HG03460 (cell line): ENCODE results near the gene CCDC69.
A peak's percentile ranks its signal among the peaks of the same experiment; 100 is the strongest.
"Not testable (repeated sequence)": the region's sequence is repeated elsewhere in the genome, so short reads cannot be mapped to it uniquely, and the experiment has no call there.

Experiments used
- ATAC-seq: cut with Tn5 transposase; IDR thresholded peaks from one replicate; pipeline ENCODE4 v1.9.1; 2021; ENCODE audit not compliant: unreplicated experiment

Gene CCDC69

DNA sequence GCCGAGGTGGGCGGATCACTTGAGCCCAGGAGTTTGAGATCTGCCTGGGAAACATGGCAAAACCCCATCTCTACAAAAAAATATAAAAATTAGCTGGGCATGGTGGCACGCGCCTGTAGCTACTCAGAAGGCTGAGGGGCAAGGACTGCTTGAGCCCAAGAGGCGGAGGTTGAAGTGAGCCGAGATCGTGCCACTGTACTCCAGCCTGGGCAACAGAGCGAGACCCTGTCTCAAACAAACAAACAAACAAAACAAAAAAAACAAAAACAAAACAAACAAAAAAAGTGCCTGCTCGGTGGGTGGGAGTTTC, 26.6 kb downstream of the CCDC69 start:
- not testable (repeated sequence) for ATAC-seq

DNA sequence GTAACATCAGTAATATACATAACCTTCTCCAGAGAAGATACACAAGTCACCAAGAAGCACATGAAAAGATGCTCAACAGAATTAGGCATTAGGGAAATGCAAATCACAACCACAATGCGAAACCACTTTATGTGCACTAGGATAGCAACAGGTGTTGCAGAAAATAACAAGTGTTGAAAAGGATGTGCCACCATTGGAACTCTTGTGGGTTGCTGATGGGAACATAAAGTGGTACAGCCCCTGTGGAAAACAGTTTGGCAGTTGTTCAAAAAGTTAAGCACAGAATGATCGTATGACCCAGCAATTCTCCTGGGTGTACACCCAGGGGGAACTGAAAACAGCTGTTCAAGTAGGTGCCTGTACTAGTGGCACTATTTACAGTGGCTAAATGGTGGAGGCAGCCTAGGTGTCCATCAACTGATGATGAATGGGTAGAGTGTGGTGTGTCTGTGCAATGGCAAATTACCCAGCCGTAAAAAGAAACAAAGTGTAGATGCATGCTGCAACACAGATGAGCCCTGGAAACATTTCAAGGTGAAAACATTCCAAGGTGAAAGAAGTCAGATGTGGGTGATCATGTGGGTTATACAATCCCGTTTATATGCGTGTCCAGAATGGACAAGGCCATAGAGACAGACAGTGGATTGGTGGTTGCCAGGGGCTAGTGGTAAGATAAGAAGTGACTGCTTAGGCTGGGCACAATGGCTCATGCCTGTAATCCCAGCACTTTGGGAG, 27.2 kb downstream of the CCDC69 start:
- ATAC-seq: peak; percentile 96

DNA sequence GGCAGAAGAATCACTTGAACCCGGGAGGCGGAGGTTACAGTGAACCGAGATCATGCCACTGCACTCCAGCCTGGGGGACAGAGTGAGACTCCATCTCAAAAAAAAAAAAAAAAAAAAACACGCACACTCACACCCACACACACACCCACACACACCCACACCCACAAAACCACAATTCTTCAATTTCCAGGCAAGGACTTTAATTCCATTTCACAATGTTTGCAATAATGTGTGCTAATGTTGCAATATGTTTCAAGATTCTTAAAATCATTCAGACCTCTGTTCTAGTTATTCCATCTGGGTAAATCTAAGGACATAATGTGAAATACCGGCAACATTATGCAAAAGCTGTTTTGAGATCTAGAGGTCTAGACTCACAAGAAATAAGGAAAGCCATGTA, 28.3 kb downstream of the CCDC69 start:
- no peak for ATAC-seq

DNA sequence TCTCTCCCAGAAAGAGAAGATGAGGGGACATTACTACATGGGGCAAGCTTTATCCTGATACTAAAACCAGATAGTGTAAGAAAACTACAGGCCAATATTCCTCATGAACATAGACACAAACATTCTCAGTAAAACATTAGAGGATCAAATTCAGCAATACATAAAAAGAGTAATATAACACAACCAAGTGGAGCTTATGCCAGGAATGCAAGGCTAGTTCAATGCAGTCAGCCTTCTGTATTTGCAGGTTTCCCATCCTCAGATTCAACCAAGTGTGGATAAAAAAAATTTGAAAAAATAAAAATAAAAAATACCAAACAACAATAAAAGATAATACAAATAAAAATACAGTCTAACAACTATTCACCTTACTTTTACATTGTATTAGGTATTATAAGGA, 31.3 kb downstream of the CCDC69 start:
- no peak for ATAC-seq

DNA sequence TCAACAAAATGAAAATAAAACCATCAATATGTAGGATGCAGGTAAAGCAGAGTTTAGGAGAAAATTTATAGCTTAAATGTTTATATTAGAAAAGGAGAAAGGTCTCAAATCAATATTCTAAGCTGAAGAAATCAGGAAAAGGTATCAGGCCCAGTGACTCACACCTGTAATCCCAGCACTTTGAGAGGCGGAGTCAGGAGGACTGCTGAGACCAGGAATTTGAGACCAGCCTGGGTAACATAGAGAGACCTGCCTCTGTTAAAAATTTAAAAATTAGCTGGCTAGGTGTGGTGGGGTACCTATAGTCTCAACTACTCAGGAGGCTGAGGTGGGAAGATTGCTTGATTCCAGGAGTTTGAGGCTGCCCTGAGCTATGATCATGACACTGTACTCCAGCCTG, 32.2 kb downstream of the CCDC69 start:
- ATAC-seq: no peak

DNA sequence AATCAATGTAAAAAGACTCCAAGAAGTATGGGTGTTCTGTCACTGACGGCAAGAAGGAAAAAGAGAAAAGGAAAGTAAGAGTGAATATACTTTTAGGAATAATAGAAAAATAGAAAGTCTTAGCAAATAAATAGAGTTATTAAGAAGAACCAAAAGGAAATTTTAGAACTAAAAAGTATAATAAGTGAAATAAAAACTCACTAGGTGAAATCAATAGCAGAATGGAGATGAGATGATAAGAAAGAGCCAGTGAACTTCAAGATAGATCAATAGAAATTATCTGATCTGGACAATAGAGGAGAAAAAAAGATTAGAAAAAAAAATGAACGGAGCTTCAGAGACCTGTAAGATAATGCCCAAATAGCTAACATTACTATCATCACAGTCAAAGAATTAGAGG, 34.7 kb downstream of the CCDC69 start:
- no peak for ATAC-seq

DNA sequence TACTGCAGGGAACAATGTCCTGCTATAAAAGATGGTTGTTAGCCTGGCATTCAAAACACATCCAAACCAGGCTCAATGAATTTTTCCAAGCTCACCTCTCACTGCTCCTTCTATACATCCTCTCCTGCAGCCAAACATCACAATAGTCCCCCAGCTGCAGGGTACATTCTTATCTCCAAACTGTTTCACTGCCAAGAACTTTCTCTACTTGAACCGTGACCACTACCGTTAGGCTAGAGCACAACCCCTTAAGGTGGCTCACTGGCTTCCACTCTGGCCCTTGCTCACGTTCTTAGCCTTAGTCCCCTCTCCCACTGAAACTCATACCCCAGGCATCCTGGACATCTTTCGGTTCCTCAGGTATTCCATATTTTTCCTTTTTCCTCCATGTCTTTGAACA, 37.4 kb downstream of the CCDC69 start:
- ATAC-seq: no peak

DNA sequence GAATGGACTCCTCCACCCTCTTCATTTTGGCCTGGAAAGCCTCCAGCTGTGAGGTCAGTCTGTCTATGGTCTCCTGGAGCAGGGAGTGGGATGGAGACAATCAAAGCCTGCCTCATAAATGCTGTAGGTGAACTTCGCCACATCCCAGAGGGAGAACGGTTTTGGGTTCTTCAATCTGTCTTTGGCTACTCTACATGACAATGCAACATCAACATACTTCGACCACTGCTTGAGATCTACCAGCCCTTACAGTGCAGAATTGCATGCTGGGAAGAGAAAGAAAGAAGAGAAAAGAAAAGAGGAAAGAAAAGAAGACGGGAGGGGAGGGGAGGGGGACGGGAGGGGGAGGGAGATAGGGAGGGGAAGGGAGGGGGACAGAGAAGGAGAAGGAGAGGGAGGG, 37.8 kb downstream of the CCDC69 start:
- ATAC-seq: no peak

DNA sequence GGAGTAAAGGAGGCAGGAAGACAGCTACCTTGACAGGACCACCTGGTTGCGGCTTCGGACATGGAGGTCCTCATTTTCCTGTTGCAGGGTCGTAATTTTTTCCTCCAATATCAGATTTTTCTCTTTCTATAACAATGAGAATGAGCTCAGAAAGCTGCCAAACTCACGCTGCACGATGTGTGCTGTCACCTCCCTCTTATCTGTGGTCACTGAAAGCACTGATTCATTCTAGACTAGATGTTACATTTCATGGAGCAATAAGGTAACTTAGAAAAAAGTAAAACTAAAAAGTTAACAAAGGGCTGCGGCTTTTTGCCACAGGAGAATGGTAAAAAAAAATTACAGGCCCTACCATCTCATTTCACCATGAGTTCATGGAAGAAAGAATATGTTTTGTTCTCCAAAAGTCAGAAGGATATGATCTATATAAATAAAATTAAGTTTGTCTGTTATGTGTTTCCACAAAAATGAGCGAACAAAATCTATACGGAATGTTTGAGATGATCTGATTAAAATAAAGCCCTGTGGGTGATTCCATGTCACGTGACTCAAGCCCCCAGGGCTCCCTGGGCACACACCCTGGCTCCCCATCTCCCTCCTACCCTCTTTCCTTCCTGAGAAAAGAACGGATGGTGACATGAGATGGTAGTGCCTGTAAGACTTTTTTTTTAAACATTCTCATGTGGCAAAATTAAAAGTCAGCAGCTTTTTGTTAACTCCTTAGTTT, 39.4 kb downstream of the CCDC69 start:
- no peak for ATAC-seq

DNA sequence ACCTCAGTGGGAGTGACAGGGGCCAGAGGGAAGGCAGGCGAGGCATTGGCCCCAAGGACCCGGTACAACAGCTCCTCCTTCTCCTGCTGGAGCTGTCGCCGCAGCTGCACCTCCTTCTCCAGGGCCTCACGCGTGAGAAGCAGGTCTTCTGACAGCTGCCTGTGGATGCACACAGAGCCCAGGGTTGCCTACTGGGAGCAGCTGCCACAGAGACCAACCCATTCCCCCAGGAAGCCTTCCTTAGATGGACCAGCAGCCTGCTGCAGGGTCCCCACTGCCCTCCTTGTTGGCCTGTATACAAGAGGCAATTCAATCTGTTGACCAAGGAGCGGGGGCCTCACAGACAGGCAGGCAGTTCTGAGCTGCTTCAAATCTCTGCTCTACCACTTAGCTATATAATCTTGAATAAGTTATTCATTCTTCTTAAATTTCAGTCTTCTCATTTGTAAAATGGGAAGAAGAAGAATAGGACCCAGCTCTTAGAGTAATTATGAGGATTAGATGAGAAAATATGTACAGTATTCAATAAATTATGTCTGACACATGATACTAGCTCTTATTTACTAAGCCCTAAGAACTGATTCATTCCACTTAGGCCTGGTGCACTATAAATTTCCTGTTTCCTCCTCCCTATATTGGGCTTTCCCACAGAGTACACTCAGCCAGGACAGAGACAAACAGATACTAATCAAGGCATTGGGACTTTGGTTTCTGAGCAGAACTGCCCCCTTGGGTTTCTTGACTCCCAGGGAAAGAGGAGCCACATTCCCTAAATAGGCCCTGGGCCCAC, 40.2 kb downstream of the CCDC69 start:
- no peak for ATAC-seq

DNA sequence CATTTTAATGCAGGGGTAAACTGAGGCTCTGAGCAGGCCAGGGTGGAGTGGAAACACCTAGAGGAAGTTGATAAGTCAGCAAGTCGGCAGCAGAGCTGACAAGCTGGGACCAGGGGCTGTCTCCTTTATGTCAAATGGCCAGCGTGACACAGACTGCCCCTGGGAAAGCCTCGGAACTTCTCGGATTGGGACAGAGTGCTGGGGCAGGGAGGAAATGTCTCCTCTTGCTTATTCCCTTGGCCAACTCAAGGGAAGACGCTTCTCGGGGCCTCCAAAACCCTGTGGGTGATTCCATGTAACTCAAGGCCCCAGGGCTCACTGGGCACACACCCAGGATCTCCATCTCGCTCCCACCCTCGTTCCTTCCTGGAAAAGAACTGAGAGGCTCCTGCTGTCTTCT, 40.9 kb downstream of the CCDC69 start:
- ATAC-seq: no peak

DNA sequence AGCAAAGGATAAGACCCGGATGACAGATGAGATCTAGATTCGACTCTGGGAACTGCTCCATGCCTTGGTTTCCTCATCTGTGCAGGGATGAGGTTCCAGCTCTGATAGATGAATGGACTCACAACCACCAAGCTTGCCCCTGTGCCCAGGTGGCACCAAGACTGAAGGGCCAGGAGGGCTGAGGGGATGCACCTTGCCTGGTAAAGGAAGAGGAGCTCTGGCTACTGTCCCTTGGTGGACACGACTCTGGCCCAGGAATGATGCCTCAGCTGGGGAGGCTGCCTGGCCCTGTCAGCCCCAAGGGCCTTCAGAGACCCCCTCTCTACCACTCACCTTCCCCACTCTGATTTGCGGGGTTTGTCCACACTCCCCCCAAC, 41.4 kb downstream of the CCDC69 start:
- ATAC-seq: no peak

DNA sequence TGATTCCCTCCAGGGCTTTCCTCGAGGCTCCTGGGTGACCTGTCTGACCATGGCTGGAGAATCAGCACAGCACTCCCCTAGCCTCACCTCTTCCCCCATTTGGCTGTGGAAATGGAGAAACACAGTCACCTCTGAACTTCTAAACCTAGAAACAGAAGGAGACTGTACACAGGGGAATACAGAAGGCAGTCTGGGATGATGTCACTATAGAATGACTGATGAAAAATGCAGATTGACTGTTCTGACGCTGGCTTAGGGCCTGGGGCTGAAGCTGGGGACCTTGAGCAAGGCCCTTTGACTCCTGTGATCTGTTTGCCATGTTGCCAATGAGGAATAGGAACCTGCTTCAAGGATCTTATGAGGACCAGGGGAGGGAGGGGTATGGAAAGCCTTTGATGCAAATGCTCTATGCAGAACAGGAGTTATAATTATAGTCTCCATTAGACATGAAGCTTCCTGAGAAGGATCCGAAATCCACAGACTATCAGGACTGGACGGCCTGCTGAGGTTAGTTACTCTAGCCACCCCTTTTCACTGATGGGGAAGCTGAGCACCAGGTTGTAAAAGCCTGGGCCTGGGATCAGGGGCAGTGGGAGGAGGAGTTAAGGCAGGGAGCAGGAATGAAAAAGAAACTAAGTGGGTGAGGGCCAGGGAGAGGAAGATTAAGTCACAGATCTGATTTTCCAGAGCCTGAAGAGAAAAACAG, 41.9 kb downstream of the CCDC69 start:
- no peak for ATAC-seq

DNA sequence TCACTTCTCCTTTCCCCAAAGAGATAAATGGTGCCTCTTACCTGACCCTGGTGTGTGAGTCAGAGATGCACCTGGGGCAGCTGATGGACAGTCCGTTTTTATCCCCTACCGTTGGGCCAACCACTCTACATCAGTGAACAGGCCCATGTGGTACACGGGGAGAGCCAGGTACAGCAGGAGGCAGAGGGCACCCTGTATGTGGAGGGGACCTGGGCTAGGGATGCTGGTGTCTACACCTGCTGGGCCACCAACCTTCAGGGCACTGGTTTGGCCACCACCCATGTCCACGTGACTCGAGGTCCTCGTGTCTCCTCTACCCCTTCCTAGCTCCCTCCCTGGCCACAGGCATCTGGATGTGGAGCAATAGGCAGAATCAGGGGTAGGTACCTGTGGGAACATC, 43.6 kb downstream of the CCDC69 start:
- ATAC-seq: no peak

DNA sequence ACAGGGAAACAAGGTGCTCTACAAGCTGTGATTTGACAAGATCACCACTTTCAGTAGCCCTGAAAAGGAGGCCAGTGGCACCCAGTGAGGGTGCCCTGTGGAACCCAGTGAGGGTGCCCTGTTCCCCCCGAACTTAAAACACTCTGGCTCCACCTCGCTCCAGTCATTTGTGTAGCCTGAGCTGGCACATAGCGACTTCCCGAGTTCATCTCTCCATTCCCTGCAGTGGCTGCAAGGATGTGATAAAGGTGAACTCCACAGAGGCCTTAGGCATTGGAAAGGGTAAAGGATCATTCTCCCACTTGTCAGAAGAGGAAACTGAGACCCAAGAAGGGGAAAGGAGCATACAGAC, 44.4 kb downstream of the CCDC69 start:
- ATAC-seq: no peak

DNA sequence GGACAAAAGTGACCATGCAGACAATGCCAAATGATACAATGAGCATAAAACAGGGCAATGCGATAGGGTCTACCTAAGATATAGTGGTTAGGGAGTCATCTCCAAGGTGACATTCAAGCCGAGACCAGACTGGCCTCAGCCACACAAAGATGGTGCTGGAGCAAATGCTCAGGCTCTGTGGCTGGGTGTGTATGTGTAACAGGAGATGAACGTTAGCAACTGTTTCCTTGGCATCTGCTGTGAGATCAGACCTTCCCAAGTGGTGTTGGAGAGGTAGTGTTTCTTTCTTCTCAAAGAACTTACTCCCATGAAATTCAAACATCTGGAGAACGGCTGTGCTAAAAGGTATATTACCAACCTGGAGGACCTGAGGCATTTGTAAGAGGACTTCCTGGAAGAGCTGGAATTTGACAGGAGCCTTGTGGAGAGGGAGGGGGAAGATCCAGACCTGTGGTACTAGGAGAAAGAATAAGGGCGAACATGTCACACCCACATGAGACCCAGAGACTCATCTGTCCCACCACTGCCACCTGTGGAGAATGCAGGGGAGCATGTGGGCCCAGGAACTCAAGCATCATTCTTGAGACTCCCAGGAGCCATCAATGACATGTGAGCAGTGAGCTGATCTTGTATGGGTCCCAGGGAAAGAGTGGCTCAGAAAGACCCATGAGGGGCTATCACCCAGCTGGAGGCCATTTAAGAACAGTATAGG, 45.0 kb downstream of the CCDC69 start:
- ATAC-seq: no peak

DNA sequence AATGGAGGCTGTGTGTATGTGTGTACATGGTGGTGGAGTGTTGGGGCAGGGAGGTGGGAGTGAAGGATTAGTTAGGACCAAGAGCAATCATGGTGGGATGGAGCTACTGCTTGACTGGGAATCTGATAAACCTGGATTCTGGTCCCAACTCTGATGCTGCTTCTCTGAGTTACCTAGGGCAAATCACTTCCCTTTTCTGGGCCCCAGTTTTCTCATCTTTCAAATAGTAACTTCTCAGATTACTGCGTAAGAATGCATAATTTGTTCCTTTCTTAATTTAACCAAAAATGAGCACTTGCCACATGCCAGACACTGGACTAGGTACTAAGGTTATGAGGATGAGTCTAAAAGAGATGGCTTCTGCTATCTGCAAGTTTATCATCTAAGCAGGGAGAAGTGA, 45.5 kb downstream of the CCDC69 start:
- ATAC-seq: no peak

DNA sequence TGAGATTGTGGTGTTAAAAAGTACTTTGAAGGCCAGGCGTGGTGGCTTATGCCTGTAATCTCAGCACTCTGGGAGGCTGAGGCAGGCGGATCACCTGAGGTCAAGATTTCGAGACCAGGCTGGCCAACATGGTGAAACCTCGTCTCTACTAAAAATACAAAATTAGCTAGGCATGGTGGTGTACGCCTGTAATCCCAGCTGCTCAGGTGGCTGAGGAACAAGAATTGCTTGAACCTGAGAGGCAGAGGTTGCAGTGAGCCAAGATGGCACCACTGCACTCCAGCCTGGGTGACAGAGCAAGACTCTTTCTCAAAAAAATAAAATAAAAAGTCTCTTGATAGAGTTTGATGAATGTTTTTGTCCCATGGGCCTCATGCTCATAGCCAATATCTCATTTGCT, 47.6 kb downstream of the CCDC69 start:
- ATAC-seq: not testable (repeated sequence)

DNA sequence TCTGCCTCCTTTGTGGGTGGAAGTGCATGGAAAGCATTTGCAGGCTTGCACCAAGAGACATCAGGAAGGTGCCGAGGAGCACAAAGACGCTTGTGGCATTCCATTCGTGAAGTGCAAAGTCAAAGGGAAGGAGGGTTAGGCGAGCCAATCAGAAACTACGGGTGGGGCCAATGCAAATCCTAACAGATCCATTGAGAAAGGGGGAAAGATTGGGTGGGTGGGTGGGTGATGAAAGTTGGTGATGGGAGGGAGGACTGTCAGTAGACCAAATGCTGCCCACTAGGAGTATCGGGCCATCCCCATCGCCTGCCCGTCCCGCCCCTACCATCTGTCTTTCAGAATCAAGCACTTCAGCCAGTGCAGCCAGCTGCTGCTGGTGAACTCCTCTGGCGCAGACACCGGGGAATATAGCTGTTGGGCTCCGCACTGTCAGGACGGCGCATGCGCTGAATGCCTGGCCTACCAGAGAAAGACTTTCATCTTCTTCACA, 49.2 kb downstream of the CCDC69 start:
- no peak for ATAC-seq

DNA sequence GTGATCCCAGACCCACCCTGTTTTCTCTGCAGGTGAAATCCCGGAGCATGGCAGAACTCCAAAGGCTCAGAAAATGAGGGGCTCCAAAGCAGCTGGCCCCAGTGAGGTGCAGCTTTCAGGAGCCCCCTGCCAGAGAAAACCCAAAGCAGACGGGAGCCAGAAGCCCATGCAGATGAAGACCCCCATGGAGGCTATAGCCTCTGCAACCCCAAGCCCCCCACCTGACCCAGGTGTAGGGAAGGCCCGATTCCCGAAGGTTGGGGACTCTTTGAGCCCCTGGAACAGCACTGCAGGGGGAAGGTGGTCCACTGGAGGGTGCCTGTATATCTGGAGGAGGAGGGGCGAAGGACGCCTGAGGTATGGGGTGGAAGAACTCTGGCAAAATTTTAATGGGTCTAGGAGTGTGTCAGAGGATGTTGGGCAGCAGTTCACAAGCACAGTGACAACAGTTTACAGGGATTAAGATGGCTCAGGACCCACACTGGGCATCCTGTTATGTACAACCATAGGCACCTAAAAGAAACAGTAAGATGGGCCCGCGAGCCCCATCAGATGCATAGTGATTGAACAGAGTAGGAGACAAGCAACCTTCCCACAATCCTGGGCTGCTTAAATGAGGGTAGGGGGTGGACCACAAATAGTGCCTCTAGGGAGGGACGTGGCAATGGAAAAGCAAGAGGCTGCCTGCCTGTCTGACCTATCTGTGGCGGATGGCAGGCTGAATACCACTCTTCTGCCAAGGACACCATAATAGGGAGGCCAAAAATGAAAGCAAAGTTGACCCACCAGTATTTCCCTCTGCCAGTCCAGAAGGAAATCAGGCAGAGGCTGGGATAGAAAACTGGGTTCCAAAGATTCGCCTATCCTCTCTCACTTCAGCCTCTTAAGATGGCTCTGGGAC, 49.9 kb downstream of the CCDC69 start:
- no peak for ATAC-seq
